Skeletal muscle satellite cell (primary cell): Measurements from ENCODE around the gene TBC1D20.

Source experiments
- H3K27me3 ChIP-seq: 2 replicates; pipeline ENCODE4 v1.7.0; 2013; ENCODE audit warnings: low read length; ENCODE audit not compliant: control insufficient read depth, insufficient read depth
- H3K36me3 ChIP-seq: 2 replicates; pipeline ENCODE4 v1.7.0; 2013; ENCODE audit warnings: mild to moderate bottlenecking, control low read depth, low read length; ENCODE audit not compliant: insufficient read depth
- H3K4me1 ChIP-seq: 2 replicates; pipeline ENCODE4 v1.7.0; 2013; ENCODE audit warnings: low read length; ENCODE audit not compliant: control insufficient read depth, insufficient read depth
- H3K4me2 ChIP-seq: 2 replicates; pipeline ENCODE4 v1.7.0; 2013; ENCODE audit warnings: mild to moderate bottlenecking, low read length
- H3K4me3 ChIP-seq: 2 replicates; pipeline ENCODE4 v1.7.0; 2013; ENCODE audit warnings: low read length
- H3K9ac ChIP-seq: 2 replicates; pipeline ENCODE4 v1.7.0; 2013; ENCODE audit warnings: mild to moderate bottlenecking, low read depth, low read length, moderate library complexity
- H3K9me3 ChIP-seq: replicated peaks from 2 replicates; pipeline ENCODE4 v1.7.0; 2013; ENCODE audit warnings: mild to moderate bottlenecking, control low read depth, low read length

TBC1D20 gene

GRCh38 chr20:426566-426965 lies 35.8 kb downstream of the TBC1D20 start:
- no peaks in the 10 kb centered on the region for H3K9me3 ChIP-seq
- no peaks in the 10 kb centered on the region for H3K4me1 ChIP-seq
- H3K36me3 ChIP-seq, result peaks cover 56% of the 10 kb centered on the region
- no peak overlapping the region for H3K4me2 ChIP-seq
- H3K27me3 ChIP-seq, result no peaks in the 10 kb centered on the region
- no peak overlapping the region for H3K4me3 ChIP-seq
- H3K9ac ChIP-seq, result no peak overlapping the region

GRCh38 chr20:421685-422250 lies 40.6 kb downstream of the TBC1D20 start:
- Histone ChIP-seq H3K4me1 (no peaks in the 10 kb centered on the region), H3K27me3 (no peaks in the 10 kb centered on the region), H3K9ac (no peak overlapping the region), H3K4me3 (no peak overlapping the region), H3K9me3 (no peaks in the 10 kb centered on the region), H3K4me2 (no peak overlapping the region), H3K36me3 (peaks cover 44% of the 10 kb centered on the region)

GRCh38 chr20:420721-421574 lies 41.4 kb downstream of the TBC1D20 start:
- Histone ChIP-seq H3K9me3 (no peaks in the 10 kb centered on the region), H3K27me3 (no peaks in the 10 kb centered on the region), H3K4me3 (no peak overlapping the region), H3K9ac (no peak overlapping the region), H3K36me3 (peaks cover 44% of the 10 kb centered on the region), H3K4me1 (peaks cover 6% of the 10 kb centered on the region), H3K4me2 (no peak overlapping the region)

GRCh38 chr20:420166-420620 lies 42.1 kb downstream of the TBC1D20 start:
- H3K27me3 ChIP-seq, result no peaks in the 10 kb centered on the region
- H3K9me3 ChIP-seq, result no peaks in the 10 kb centered on the region
- H3K4me1 ChIP-seq, result peaks cover 13% of the 10 kb centered on the region
- H3K36me3 ChIP-seq, result peaks cover 44% of the 10 kb centered on the region
- H3K9ac ChIP-seq, result no peak overlapping the region
- no peak overlapping the region for H3K4me2 ChIP-seq
- no peak overlapping the region for H3K4me3 ChIP-seq

- peaks cover 44% of the 10 kb centered on the region for H3K36me3 ChIP-seq
- H3K9me3 ChIP-seq, result no peaks in the 10 kb centered on the region
- H3K9ac ChIP-seq, result no peak overlapping the region
- peaks cover 13% of the 10 kb centered on the region for H3K4me1 ChIP-seq
- no peaks in the 10 kb centered on the region for H3K27me3 ChIP-seq
- no peak overlapping the region for H3K4me3 ChIP-seq
- no peak overlapping the region for H3K4me2 ChIP-seq
Measured at GRCh38 chr20:419556-420165, 42.7 kb downstream of the TBC1D20 start.

GRCh38 chr20:418858-419365 lies 43.4 kb downstream of the TBC1D20 start:
- H3K9me3 ChIP-seq, result no peaks in the 10 kb centered on the region
- H3K36me3 ChIP-seq, result peaks cover 36% of the 10 kb centered on the region
- no peaks in the 10 kb centered on the region for H3K27me3 ChIP-seq
- no peak overlapping the region for H3K4me2 ChIP-seq
- no peak overlapping the region for H3K9ac ChIP-seq
- H3K4me1 ChIP-seq, result peaks cover 13% of the 10 kb centered on the region
- H3K4me3 ChIP-seq, result no peak overlapping the region

GRCh38 chr20:417801-418342 lies 44.5 kb downstream of the TBC1D20 start:
- no peaks in the 10 kb centered on the region for H3K9me3 ChIP-seq
- H3K4me2 ChIP-seq, result no peak overlapping the region
- no peak overlapping the region for H3K4me3 ChIP-seq
- H3K4me1 ChIP-seq, result peaks cover 13% of the 10 kb centered on the region
- no peaks in the 10 kb centered on the region for H3K27me3 ChIP-seq
- no peak overlapping the region for H3K9ac ChIP-seq
- H3K36me3 ChIP-seq, result peaks cover 37% of the 10 kb centered on the region

GRCh38 chr20:416950-417800 lies 45.2 kb downstream of the TBC1D20 start:
- H3K27me3 ChIP-seq, result no peaks in the 10 kb centered on the region
- H3K36me3 ChIP-seq, result peaks cover 37% of the 10 kb centered on the region

GRCh38 chr20:415820-416322 lies 46.5 kb downstream of the TBC1D20 start:
- Histone ChIP-seq H3K4me3 (no peak overlapping the region), H3K36me3 (peaks cover 35% of the 10 kb centered on the region), H3K4me1 (peaks cover 13% of the 10 kb centered on the region)

More at GRCh38 chr20:416950-417800, 45.2 kb downstream of the TBC1D20 start:
- Histone ChIP-seq H3K4me3 (no peak overlapping the region), H3K9ac (no peak overlapping the region), H3K9me3 (no peaks in the 10 kb centered on the region), H3K4me2 (no peak overlapping the region), H3K4me1 (peaks cover 13% of the 10 kb centered on the region)

GRCh38 chr20:414161-414560 lies 48.2 kb downstream of the TBC1D20 start:
- Histone ChIP-seq H3K9me3 (no peaks in the 10 kb centered on the region), H3K4me1 (peaks cover 24% of the 10 kb centered on the region), H3K4me3 (no peak overlapping the region), H3K27me3 (no peaks in the 10 kb centered on the region), H3K4me2 (no peak overlapping the region), H3K9ac (no peak overlapping the region), H3K36me3 (peaks cover 32% of the 10 kb centered on the region)

More at GRCh38 chr20:415820-416322, 46.5 kb downstream of the TBC1D20 start:
- peak overlapping the region; percentile 57 for H3K4me2 ChIP-seq
- H3K9ac ChIP-seq, result no peak overlapping the region
- no peaks in the 10 kb centered on the region for H3K27me3 ChIP-seq
- no peaks in the 10 kb centered on the region for H3K9me3 ChIP-seq
